DMS 273 (cell line): Measurements from ENCODE around the gene POR.

Source experiments
- DNase-seq: peaks from one replicate; lab custom pipeline; 2025; ENCODE audit not compliant: unreplicated experiment; lab: John Stamatoyannopoulos, UW

Gene POR

DNA sequence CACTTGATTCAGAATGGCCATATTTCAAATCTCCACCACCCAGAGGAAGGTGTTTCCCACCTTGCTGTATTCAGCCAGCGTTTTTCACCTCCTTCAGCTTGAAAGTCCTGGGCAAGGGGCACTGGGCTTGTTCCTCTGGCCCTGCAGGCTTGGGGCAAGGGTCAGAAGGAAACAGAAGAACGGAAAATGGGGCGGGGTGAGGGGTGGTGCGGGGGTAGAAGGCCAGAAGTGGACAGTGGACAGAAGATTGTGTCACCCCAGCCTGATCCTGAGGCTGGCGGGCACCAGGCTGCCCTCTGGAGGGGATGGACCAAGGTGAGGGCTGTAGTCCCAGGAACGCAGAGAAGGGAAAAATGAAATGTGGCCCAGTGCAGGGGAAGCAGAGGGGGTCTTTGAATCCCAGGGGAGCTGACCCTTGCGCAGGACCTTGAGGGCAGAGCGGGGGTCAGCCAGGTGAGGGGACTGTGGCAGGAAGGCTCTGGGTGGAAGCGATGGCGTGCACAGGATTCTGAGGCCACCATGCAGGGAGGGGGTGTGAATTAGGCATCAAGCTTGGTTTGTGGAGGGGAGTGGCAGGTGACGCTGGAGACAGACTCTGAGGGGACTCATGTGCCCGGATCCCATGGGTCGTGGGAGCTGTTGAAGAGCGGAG is 56.5 kb downstream of the POR start:
- DNase-seq = no peak

DNA sequence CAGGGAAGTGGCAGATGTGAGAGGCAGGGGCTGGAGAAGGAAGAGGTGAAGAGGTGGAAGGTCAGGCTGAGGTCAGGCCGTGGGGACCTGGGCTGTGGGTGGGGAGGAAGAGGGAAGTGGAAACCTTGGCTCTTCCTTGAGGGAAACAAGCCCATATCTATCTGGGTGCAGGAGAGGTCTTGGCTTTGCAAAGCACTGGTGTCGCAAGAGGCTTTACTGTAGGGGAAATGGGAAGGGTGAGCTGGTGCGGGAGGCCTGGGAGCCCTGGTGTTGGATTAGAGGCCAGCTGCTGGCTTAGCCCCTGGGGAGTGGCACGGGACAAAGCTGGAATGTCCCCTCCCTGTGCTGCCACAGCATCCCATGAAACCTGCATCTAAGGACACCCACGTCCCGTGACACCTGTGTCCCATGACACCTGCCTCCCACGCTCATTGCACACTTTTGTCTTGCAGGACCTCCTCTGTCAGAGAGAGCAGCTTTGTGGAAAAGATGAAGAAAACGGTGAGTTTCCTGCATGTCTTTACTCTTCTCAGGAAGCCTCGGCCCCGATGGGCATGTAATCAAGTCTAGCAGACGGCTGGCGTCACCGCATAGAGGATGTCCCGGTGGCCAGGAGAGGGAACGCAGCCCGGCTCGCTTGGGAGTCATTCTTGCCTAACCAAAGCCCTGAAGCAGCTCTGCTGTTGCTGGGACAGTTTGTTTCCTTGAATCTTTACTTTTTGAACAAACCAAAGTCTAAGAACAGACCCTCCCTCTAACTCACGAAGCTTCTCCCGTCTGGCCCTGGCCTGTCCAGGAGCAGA is 57.2 kb downstream of the POR start:
- DNase-seq = peak; percentile 63

GRCh38 chr7:75977743-75978142 is 62.8 kb downstream of the POR start:
- peak; percentile 92 for DNase-seq

- peak; percentile 59 for DNase-seq
These were observed 64.9 kb downstream of the POR start for GRCh38 chr7:75979759-75980429.

DNA sequence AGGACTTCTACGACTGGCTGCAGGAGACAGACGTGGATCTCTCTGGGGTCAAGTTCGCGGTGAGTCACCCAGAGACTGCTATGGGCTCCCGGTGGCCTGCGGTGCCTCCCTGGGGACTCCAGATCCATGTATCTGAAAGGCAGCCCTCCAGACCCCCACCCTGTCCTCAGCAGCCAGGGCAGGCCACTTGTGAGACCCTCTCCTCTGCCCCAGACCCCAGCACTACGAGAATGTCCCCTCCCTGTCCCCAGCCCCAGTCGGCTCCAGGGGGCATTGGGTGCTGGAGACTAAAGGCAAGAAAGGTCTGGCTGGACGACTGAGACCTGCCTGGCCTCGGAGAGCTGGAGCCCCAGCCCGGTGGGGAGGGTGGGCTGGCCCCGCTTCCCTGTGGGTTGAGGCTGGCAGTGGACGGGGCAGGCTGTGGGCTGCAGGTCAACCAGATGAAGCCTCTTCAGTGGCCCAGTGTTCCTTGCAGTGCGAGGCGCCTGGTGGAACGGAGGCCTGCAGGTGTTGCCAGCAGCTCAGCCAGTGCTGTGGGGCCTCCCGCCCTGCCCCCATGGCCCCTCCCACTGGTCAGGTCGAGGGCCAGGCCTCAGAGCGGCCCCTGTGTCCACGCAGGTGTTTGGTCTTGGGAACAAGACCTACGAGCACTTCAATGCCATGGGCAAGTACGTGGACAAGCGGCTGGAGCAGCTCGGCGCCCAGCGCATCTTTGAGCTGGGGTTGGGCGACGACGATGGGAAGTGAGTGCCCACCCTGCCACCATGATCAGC is 65.7 kb downstream of the POR start:
- DNase-seq = no peak

DNA sequence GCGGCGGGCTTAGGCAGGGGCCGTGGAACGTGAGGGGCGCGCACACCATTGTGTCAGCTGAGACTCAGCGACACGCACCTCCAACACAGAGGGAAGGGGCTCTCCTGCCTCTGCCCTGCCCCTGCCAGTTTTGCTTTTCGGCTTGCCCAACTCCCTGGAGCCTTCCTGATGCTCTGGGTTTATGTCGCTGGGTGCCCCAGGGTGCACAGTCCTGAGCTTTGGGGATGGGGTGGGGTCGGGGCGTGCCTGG is 66.2 kb downstream of the POR start:
- DNase-seq = no peak

DNA sequence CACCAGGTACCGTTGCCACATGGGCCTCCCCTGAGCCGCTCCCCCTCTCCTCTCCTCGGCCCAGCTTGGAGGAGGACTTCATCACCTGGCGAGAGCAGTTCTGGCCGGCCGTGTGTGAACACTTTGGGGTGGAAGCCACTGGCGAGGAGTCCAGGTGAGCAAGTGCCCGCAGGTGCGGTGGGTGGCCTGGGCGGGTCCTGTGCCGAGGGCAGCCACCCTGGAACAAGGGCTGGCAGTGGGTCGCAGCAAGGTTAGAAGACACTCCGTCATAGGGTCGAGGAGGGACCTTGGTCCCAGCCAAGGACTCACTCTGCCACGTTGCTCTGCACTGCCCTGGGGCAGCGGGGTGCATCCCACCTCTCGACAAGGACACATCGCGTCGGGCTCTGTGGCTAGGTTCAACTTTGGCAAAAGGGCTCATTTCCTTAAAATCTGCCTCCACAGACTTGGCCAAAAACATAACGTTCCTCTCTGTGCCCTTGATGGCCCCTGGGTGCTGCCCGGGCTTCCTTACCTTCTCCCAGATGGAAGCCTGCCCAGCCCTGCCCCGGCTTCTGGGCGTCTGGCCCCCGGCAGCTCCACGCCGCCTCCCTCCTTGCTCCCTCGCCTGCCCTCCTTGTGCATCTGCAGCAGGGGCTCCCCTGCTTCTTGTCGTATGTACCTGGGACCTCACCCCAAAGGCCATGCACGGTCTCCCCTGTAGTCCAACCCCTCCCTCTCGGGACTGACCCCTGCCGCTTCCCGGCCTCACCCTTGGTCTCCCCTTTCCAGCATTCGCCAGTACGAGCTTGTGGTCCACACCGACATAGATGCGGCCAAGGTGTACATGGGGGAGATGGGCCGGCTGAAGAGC is 66.7 kb downstream of the POR start:
- DNase-seq = no peak

GRCh38 chr7:75982306-75983064 is 67.5 kb downstream of the POR start:
- no peak for DNase-seq

- no peak for DNase-seq
These were observed 68.6 kb downstream of the POR start for GRCh38 chr7:75983471-75984129.

GRCh38 chr7:75984130-75985008 is 69.4 kb downstream of the POR start:
- DNase-seq = no peak

- DNase-seq = no peak
These were observed 70.1 kb downstream of the POR start for GRCh38 chr7:75985009-75985517.

GRCh38 chr7:75985518-75986146 is 70.7 kb downstream of the POR start:
- no peak for DNase-seq

DNA sequence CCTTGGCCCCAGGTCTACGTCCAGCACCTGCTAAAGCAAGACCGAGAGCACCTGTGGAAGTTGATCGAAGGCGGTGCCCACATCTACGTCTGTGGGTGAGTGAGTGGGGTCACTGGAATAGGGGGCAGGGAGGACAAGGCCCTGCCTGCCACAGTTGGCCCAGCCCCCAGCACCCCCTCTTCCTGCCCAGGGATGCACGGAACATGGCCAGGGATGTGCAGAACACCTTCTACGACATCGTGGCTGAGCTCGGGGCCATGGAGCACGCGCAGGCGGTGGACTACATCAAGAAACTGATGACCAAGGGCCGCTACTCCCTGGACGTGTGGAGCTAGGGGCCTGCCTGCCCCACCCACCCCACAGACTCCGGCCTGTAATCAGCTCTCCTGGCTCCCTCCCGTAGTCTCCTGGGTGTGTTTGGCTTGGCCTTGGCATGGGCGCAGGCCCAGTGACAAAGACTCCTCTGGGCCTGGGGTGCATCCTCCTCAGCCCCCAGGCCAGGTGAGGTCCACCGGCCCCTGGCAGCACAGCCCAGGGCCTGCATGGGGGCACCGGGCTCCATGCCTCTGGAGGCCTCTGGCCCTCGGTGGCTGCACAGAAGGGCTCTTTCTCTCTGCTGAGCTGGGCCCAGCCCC is 71.3 kb downstream of the POR start:
- no peak for DNase-seq

DNA sequence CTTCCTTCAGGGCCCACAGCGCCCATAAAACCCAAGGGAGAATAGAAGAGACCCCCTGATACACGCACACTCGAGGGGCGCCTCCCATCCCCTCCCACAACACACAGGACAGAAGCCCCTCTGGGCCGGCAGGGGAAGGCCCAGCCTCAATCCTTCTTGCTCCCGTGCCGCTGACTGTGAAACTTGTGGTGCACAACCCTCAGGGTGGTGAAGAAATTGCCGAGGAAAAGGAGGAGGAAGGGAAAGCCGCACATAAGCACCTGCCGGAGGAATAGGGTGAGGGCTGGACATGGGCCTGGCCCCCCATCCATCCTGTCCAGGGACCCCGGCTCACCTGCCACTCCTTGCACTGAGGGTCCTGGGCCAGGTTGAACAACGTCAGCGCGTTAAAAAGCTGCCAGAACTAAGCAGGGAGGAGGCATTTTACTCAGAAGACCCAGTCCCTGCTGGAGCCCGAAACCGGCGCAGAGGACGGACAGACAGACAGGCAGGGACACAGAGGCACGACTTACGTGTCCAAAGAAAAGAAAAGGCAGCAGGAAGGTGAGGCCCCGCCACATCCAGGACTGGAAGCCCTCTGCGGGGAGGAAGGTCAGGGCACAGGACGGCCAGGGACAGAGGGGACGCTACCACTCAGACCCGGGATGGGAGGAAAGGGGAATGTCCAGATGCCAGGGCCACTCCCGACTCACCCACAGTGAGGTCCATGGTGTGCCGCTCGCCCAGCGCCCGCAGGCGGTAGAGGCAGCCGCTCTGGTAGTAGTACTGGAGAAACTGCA is 72.3 kb downstream of the POR start:
- DNase-seq = no peak

DNA sequence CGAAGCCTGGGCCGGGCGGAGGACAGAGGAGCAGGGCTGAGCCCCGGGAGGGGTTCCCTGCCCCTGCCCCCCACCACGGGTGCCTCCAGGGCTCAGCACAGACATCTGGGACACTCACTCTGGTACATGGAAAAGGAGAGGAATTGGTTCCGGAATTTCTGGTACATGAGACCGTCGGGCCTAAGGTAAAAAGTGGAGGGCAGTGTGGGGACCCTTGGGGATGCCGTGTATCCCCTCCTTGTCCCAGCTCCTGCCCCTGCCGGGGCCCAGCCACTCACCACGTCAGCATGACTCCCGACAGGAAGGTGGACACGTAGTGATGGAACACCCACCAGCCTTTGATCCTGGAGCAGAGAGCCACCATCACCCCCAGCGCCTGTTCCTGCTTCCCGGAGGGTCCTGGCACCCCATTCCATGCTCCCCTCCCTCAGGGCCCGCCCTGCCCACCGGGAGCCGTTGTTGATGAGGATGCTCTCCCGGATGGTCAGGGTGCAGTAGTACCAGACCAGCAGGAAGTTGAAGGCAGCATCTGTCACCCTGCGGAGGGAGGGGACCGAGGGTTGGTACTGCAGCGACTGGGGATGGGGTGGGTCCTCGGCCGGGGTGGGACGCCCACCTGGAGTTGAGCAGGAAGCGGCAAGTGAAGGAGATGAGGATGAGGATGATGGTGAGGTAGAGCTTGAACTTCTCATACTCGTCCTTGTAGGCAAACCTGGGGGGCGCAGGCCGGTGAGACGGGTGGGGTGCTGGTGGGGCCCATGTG is 73.0 kb downstream of the POR start:
- DNase-seq = no peak
